GM21381 (cell line): Measurements from ENCODE around the gene SLC22A7.
"Not testable (repeated sequence)": the region's sequence is repeated elsewhere in the genome, so short reads cannot be mapped to it uniquely, and the experiment has no call there.

Experiments used
- ATAC-seq: cut with Tn5 transposase; IDR thresholded peaks from one replicate; pipeline ENCODE4 v1.9.1; 2021; ENCODE audit warnings: mild to moderate bottlenecking, moderate library complexity; ENCODE audit not compliant: unreplicated experiment

Gene SLC22A7

DNA sequence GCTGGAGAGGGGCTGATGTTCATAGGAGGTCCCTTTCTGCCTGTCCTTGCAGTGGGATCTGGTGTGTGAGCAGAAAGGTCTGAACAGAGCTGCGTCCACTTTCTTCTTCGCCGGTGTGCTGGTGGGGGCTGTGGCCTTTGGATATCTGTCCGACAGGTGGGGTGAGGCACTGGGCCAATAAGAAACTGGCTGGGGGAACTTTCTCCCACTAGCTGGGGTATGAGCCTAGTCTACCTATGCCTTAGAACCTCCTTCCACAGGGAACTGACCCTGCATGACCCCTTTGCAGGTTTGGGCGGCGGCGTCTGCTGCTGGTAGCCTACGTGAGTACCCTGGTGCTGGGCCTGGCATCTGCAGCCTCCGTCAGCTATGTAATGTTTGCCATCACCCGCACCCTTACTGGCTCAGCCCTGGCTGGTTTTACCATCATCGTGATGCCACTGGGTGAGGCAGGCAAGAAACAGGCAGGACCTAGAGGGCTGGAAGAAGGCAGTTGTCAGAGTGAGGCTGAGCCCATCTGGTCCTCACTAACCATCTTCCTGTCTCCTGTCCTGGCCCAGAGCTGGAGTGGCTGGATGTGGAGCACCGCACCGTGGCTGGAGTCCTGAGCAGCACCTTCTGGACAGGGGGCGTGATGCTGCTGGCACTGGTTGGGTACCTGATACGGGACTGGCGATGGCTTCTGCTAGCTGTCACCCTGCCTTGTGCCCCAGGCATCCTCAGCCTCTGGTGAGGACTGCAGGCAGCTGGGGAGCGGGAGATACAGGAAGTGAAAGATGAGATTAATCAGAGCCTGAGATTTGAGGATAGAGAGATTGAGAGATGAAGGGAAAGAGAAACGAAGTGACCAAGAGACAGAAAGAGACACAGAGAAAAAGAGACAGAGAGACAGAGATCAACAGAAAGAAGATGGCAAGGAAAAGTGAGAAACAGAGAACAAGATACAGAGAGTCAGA is 1.6 kb downstream of the SLC22A7 start:
- no peak for ATAC-seq

- no peak for ATAC-seq
These were observed 3.2 kb downstream of the SLC22A7 start for GRCh38 chr6:43301081-43301870.

DNA sequence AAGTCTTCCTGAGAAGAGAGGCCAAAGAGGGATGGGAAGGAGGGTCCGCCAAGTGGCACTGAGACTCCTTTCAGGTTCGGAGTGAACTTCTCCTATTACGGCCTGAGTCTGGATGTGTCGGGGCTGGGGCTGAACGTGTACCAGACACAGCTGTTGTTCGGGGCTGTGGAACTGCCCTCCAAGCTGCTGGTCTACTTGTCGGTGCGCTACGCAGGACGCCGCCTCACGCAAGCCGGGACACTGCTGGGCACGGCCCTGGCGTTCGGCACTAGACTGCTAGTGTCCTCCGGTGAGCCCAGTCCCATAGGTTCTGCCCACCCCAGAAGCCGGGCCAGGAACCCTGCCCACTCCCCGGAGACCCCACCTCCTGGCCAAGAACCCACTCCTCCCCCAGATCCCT is 4.1 kb downstream of the SLC22A7 start:
- no peak for ATAC-seq

- not testable (repeated sequence) for ATAC-seq
These were observed 4.9 kb downstream of the SLC22A7 start for GRCh38 chr6:43303006-43303405.

GRCh38 chr6:43303751-43304331 is 5.8 kb downstream of the SLC22A7 start:
- no peak for ATAC-seq

GRCh38 chr6:43304361-43304760 is 6.3 kb downstream of the SLC22A7 start:
- ATAC-seq: no peak

GRCh38 chr6:43304882-43305281 is 6.8 kb downstream of the SLC22A7 start:
- ATAC-seq: no peak

DNA sequence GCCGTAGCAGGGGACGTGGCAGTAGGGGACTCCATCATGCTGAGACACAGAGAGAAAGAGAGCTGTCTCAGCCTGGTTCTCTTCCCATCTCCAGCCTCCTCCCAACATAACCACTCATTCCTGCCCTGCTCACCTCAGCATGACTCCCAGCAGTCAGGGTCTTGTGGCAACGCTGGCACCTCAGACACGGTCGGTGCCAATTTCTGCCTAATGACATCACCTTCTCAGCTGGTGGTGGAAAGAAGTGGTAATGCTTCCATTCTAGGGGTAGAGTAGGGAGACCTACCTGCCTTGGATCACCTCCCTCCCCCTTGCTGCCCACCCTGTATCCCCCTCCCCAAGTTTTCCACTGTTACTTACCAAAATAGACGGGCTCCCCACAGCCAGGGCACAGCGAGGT is 8.0 kb downstream of the SLC22A7 start:
- no peak for ATAC-seq

DNA sequence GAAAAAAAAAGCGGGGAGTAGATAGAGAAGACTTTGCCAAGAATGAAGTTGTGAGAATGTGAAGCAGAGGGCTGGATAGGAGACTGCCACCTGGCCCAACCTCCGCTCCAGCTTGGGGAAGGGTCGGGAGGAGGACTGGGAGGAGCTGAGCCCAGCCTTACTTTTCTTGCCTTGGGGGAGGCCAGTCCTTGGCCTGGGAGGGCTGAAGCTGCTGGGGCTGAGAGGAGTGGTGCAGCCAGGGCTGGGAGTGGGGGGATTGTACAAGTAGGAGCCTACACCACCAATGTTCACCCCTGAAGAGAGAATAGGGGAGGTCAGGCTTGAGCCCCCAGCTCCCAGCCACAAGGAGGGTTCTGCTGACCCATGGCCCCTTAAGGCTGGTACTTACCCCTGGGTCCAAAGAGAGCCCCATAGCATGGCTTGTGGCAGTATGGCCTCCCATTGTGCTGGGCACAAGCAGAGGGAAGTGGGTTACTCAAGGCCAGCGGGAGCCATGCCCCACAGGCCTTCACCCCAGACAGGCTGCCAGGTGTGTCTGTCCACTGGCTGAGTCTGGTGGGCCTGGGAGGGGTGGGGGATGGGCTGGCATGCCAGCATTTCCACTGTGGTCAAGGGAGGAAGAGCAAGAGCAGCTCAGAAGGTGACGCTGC is 9.5 kb downstream of the SLC22A7 start:
- ATAC-seq: no peak

- peak; percentile 55 for ATAC-seq
These were observed 10.3 kb downstream of the SLC22A7 start, which contains the start of gene CRIP3 for GRCh38 chr6:43308101-43308989. Gene CRIP3 (minus strand): TSS chr6:43308826. CDS start chr6:43308792, 34 bp downstream.

DNA sequence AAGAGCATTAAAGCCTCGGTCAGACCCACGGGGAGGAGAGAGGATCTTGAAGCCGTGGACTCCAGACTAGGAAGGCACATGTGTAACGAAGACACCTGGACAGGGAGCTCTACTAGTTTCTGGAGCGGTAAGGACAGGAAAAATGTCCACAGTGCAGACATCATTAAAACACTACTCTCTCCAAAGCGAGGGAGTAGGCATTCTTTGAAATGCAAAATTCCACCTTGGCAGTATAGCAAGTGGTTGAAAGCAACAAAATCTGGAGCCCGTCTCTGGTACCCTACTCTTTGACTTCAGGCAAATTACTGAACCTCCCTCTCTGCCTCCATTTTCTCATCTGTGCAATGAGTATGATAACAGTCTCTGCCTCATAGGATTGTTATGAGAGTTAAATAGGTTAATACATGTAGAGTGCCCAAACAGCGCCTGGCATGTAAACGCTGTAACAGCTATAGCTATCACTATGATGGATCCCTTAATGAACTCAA is 11.0 kb downstream of the SLC22A7 start:
- no peak for ATAC-seq

- ATAC-seq: no peak
These were observed 12.1 kb downstream of the SLC22A7 start for GRCh38 chr6:43310134-43310533.

DNA sequence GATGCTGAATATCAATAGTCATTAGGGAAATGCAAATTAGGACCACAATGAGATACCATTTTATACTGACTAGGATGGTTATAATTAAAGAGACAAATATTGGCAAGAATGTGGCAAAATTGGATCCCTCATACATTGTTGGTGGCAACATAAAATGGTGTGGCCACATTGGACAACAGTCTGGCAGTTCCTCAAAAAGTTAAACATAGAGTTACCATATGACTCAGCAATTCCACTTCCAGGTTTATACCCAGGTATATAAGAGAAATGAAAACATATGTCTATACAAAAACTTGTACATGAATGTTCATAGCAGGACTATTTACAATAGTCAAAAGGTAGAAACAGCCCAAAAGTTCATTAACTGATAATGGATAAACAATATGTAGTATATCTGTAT is 12.6 kb downstream of the SLC22A7 start:
- no peak for ATAC-seq

- ATAC-seq: no peak
These were observed 13.6 kb downstream of the SLC22A7 start for GRCh38 chr6:43311666-43312065.

- ATAC-seq: no peak
These were observed 15.8 kb downstream of the SLC22A7 start for GRCh38 chr6:43313813-43314212.

- ATAC-seq: no peak
These were observed 20.0 kb downstream of the SLC22A7 start for GRCh38 chr6:43318011-43318410.

GRCh38 chr6:43325876-43326275 is 27.8 kb downstream of the SLC22A7 start:
- ATAC-seq: no peak

DNA sequence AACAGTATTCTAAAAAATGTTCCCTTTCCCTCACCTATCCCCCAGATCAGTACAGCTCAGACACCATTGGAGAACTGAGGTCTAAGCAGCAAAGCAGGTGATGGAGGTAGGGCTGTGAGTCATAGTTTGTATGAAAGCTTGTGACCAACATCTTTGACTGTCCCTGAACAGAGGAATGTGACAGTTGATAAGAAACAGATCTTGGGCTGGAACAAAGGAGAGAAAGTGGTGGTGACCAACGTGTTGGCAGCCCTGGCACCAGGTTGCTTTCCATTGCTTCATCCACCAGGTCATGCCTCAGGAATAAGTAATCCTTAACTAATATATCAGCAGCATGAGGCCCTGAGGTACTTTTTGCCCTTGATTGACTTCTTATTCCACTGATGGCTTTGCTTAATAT is 30.5 kb downstream of the SLC22A7 start:
- no peak for ATAC-seq

DNA sequence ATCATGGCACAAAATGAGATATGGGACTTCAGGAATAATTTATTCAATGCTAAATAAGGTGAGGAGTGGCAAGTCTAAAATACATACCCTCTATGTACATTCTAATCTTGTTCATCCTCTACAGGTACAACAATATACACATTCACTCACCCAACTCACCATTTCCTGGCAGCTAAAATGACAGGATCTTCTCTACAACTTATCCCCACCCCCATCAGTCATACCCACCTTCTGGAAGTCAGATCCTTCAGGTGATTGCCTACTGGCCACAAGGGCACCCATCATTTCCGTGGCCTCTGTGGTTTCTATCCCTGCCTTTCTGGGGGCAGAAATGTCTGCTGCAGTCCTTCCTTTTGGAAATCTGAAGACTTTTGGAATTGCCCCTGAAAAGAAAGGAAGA is 33.4 kb downstream of the SLC22A7 start:
- no peak for ATAC-seq

DNA sequence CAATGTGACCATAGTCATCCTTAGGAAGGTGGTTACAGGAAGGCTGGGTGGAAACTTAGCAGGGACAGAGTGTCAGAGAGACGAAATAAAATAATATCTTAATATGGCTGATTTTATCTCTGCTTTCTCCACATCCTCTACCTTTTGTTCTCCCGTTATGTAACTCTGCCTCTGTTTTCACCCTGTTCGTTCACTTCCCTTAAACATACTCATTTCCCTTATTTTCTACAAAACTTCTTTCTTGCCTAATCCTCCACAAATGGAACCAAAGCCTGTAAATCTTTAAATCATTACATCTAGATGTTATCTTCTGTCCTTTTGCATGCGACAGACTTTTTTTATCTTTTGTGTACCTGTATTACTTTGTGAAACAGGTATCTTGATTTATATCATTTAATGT is 33.8 kb downstream of the SLC22A7 start:
- ATAC-seq: no peak
